Measurements from ENCODE around the gene ROBO3.

Gene ROBO3

GRCh38 chr11:124864176-124864891 is 898 bp upstream of the ROBO3 start:
- no peak for TF ChIP-seq CTCF (IDR thresholded peaks at IDR 0.05; ENCODE audit: low read depth, low read length)

GRCh38 chr11:124864892-124865180 is 396 bp upstream of the ROBO3 start:
- TF ChIP-seq CTCF (IDR thresholded peaks at IDR 0.05; ENCODE audit: low read depth, low read length), result no peak
- no peak for DNase-seq (ENCODE audit: extremely low read depth, low read depth)

More at GRCh38 chr11:124864176-124864891, 898 bp upstream of the ROBO3 start:
- DNase-seq (ENCODE audit: extremely low read depth, low read depth), result no peak

GRCh38 chr11:124865902-124866851 is 945 bp downstream of the ROBO3 start:
- no peak for DNase-seq (ENCODE audit: extremely low read depth, low read depth)
- peak; percentile 61 for TF ChIP-seq CTCF (IDR thresholded peaks at IDR 0.05; ENCODE audit: low read depth, low read length)

- TF ChIP-seq CTCF (IDR thresholded peaks at IDR 0.05; ENCODE audit: low read depth, low read length), result peak; percentile 49
- no peak for DNase-seq (ENCODE audit: extremely low read depth, low read depth)
Measured at GRCh38 chr11:124867700-124868099, 2.5 kb downstream of the ROBO3 start.

- DNase-seq (ENCODE audit: extremely low read depth, low read depth), result no peak
- no peak for TF ChIP-seq CTCF (IDR thresholded peaks at IDR 0.05; ENCODE audit: low read depth, low read length)
Measured at GRCh38 chr11:124868331-124869274, 3.4 kb downstream of the ROBO3 start.

- TF ChIP-seq CTCF (IDR thresholded peaks at IDR 0.05; ENCODE audit: low read depth, low read length), result no peak
- no peak for DNase-seq (ENCODE audit: extremely low read depth, low read depth)
Measured at GRCh38 chr11:124869331-124869730, 4.1 kb downstream of the ROBO3 start.

Measured in AG09319 (cell line).